B cell (primary cell): Measurements from ENCODE around the gene GPR135. TPM values are rescaled to one million over a fixed set of nuclear protein-coding genes. Genes with fewer than 3 reads are reported as not detected.

Source experiments
- ATAC-seq: fragments of 200-7000 bp; cut with Tn5 transposase; one replicate; pipeline ENCODE4 v1.10.0; 2021; ENCODE audit warnings: low read depth, mild to moderate bottlenecking, moderate number of reproducible peaks, moderate library complexity
- CTCF ChIA-PET: fragments of 350-600 bp; sonication (Branson Sonifier 250); formaldehyde crosslinking; loops from one replicate; lab custom pipeline; 2021; ENCODE audit warnings: antibody characterized with exemption, inconsistent platforms; lab: Charles Lee
- POLR2A ChIA-PET: fragments of 350-600 bp; sonication (Branson Sonifier 250); formaldehyde crosslinking; loops from one replicate; lab custom pipeline; 2021; ENCODE audit warnings: antibody characterized with exemption; lab: Charles Lee
- DNase-seq: peaks from one replicate; pipeline ENCODE4 v3.0.0; 2013
- H2AFZ ChIP-seq: 2 replicates; pipeline ENCODE4 v1.6.1; 2012; ENCODE audit warnings: mild to moderate bottlenecking, low read depth, low read length; ENCODE audit not compliant: insufficient read depth, poor library complexity, severe bottlenecking
- H3K27ac ChIP-seq, 2 donors: 1 replicate in 1 of 2; 2 replicates in 1 of 2; pipeline ENCODE4 v1.5.1; 2012 to 2013; ENCODE audit warnings: low read length in 2 of 2, mild to moderate bottlenecking in 2 of 2, moderate library complexity in 1 of 2
- H3K27me3 ChIP-seq, 4 experiments: fragments of 200-600 bp in 1 of 4; sonication (generic) in 1 of 4; replicated peaks in 1 of 4; 1 replicate in 2 of 4; 2 replicates in 2 of 4; pipeline versions ENCODE4 v1.6.1 to v1.7.0; 2013 to 2016; ENCODE audit warnings: low read length in 3 of 4, mild to moderate bottlenecking in 2 of 4, mixed read lengths in 1 of 4, moderate library complexity in 1 of 4; ENCODE audit not compliant: insufficient read depth in 4 of 4, control insufficient read depth in 3 of 4; ENCODE audit errors: control extremely low read depth in 1 of 4
- H3K36me3 ChIP-seq, 2 experiments: replicated peaks in 1 of 2; 1 replicate in 1 of 2; 2 replicates in 1 of 2; pipeline versions ENCODE4 v1.6.1 to v1.7.1; 2013; ENCODE audit warnings: low read length in 1 of 2; ENCODE audit not compliant: insufficient read depth in 2 of 2, control insufficient read depth in 1 of 2; ENCODE audit errors: control extremely low read depth in 1 of 2, extremely low read depth in 1 of 2
- H3K4me1 ChIP-seq, 2 donors: fragments of 200-600 bp in 1 of 2; sonication (generic) in 1 of 2; 1 replicate in 1 of 2; 2 replicates in 1 of 2; pipeline versions ENCODE4 v1.5.1 to v1.6.1; 2013 to 2017; ENCODE audit warnings: low read length in 2 of 2; ENCODE audit not compliant: control insufficient read depth in 2 of 2, insufficient read depth in 2 of 2
- H3K4me2 ChIP-seq: replicated peaks from 2 replicates; pipeline ENCODE3; 2012; ENCODE audit warnings: mild to moderate bottlenecking, low read depth, low read length; ENCODE audit not compliant: poor library complexity, severe bottlenecking
- H3K4me3 ChIP-seq, 5 experiments: fragments of 200-600 bp in 1 of 5; sonication (generic) in 1 of 5; 1 replicate in 3 of 5; 2 replicates in 2 of 5; pipeline versions ENCODE4 v1.5.1 to v1.7.0; 2011 to 2016; ENCODE audit warnings: low read length in 4 of 5, mild to moderate bottlenecking in 4 of 5, low read depth in 2 of 5, control low read depth in 1 of 5, moderate library complexity in 1 of 5; ENCODE audit not compliant: insufficient read depth in 1 of 5; ENCODE audit errors: control extremely low read depth in 1 of 5, extremely low read depth in 1 of 5
- H3K79me2 ChIP-seq: fragments of 200-600 bp; sonication (generic); one replicate; pipeline ENCODE4 v1.6.0; 2016; ENCODE audit warnings: low read length; ENCODE audit not compliant: control insufficient read depth, insufficient read depth
- H3K9ac ChIP-seq: fragments of 200-600 bp; sonication (generic); 2 replicates; pipeline ENCODE4 v1.6.1; 2017; ENCODE audit warnings: mild to moderate bottlenecking, low read length, moderate library complexity
- H3K9me3 ChIP-seq, 3 donors: one replicate each; pipeline versions ENCODE4 v1.6.1 to v1.7.1; 2013; ENCODE audit warnings: low read length in 2 of 3; ENCODE audit not compliant: control insufficient read depth in 2 of 3, insufficient read depth in 1 of 3; ENCODE audit errors: control extremely low read depth in 1 of 3
- H4K20me1 ChIP-seq: 2 replicates; pipeline ENCODE4 v1.6.0; 2012; ENCODE audit warnings: mild to moderate bottlenecking, low read length; ENCODE audit not compliant: insufficient read depth, control insufficient read depth, poor library complexity, severe bottlenecking
- H3K27ac Mint-ChIP-seq: one replicate; pipeline ENCODE4 v1.8.0; 2021; ENCODE audit warnings: mixed read lengths
- H3K27me3 Mint-ChIP-seq: one replicate; pipeline ENCODE4 v1.8.0; 2021; ENCODE audit warnings: mixed read lengths
- H3K4me1 Mint-ChIP-seq: one replicate; pipeline ENCODE4 v1.8.0; 2021; ENCODE audit warnings: mixed read lengths
- H3K4me3 Mint-ChIP-seq: one replicate; pipeline ENCODE4 v1.8.0; 2021; ENCODE audit warnings: mixed read lengths
- H3K9me3 Mint-ChIP-seq: one replicate; pipeline ENCODE4 v1.8.0; 2022; ENCODE audit warnings: mixed read lengths; ENCODE audit not compliant: insufficient read depth
- CTCF ChIP-seq: fragments of 200-600 bp; IDR thresholded peaks from one replicate; pipeline ENCODE4 v1.8.0; 2022; ENCODE audit warnings: antibody characterized with exemption, mild to moderate bottlenecking
- EZH2 ChIP-seq: IDR thresholded peaks from 2 replicates; pipeline ENCODE4 v1.6.1; 2012; ENCODE audit warnings: borderline replicate concordance, low read depth, mild to moderate bottlenecking, moderate library complexity, low read length; ENCODE audit not compliant: insufficient read depth, poor library complexity, severe bottlenecking
- WGBS: methylation state at CpG from one replicate; pipeline ENCODE4 v1.1.5; 2013; ENCODE audit warnings: missing lambda C conversion rate; ENCODE audit not compliant: insufficient coverage; 5-methylcytosine and 5-hydroxymethylcytosine counted together
- intact Hi-C: fragments of 100-400 bp; cut with micrococcal nuclease; formaldehyde crosslinking; loops from one replicate; pipeline ENCODE4 v1.10.0; 2022
- polyA plus RNA-seq: library from polyadenylated mRNA; depleted of rRNA; stranded (reverse); fragments of >200 nt; gene quantifications from 2 replicates; pipeline ENCODE4 v1.2.3, GENCODE V29; 2012
- total RNA-seq, 2 donors: library from RNA; stranded (reverse); fragments of 120-200 nt in 1 of 2; gene quantifications; 1 replicate in 1 of 2; 2 replicates in 1 of 2; pipeline versions ENCODE4 v1.2.3 to v1.2.4, GENCODE V29; 2013 to 2022

GPR135 gene
- total and polyA plus RNA-seq, 2 donors (not counting 1 experiment from before 2014, with no cell fraction given) = 1.2 to 4.7 TPM

DNA sequence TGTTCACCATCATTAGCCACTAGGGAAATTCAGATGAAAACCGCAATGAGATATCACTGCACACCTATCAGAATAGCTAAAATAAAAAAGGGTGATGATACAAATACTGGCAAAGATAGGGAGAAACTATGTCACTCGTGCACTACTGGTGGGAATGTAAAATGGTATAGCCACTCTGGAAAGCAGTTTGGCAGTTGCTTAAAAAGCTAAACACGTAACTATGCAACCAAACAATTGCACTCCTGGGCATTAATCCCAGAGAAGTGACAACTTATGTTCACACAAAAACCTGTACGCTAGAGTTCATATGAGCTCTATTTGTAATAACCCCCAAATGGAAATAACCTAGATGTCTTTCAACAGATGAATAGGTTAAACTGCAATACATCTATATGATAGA is 35.4 kb downstream of the GPR135 start:
- TF ChIP-seq CTCF (no peak), EZH2 (no peak)
- no peaks in the 10 kb centered on the region for H4K20me1 ChIP-seq
- ATAC-seq (no peak), DNase-seq (no peak)
- no peaks in the 10 kb centered on the region for H3K27me3 ChIP-seq
- no peak overlapping the region for H3K9ac ChIP-seq
- no peak overlapping the region for H3K4me3 Mint-ChIP-seq
- H3K36me3 ChIP-seq = no peaks in the 10 kb centered on the region
- no peak overlapping the region for H3K27ac ChIP-seq
- no peaks in the 10 kb centered on the region for H3K79me2 ChIP-seq
- H3K4me1 Mint-ChIP-seq = peaks cover 8% of the 10 kb centered on the region
- no peak overlapping the region for H2AFZ ChIP-seq
- intact Hi-C loops = no loop called here
- no peak overlapping the region for H3K4me3 ChIP-seq
- CTCF ChIA-PET = interaction anchor here (1.1 kb wide), 1 partner anchor 303 kb away, joined by 3 read pairs; no protein-coding TSS in a partner anchor
- no peak overlapping the region for H3K27ac Mint-ChIP-seq
- no peaks in the 10 kb centered on the region for H3K9me3 ChIP-seq
- POLR2A ChIA-PET = no interaction called here
- H3K4me2 ChIP-seq = no peak overlapping the region
- peaks cover 6% of the 10 kb centered on the region for H3K27me3 Mint-ChIP-seq
- no peaks in the 10 kb centered on the region for H3K4me1 ChIP-seq
- 100% methylated on average over 1 of the region's 4 CpGs for WGBS
- no peaks in the 10 kb centered on the region for H3K9me3 Mint-ChIP-seq

DNA sequence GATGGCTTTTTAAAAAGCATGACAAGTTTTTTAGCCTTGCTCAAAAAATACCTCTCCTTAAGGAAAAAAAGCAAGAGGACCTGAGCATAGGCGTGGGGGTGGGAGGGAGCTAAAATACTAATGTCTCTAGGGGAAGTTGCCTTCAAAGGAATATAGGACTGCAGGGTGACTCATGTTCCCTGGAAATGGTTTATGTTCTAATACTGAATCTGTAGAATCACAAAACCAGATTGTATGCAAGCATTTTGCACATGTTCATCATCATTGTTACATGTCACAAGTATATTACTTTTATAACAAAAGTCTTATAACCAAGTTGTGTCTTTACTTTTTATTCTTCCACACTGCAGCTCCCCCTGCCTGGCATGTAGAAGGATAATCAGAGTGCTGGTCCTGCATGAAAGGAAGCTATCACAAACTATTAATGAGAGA is 36.6 kb downstream of the GPR135 start:
- peaks cover 8% of the 10 kb centered on the region for H3K4me1 Mint-ChIP-seq
- no peak overlapping the region for H3K9ac ChIP-seq
- WGBS = no CpG with 5 or more reads among the region's 1 CpG
- H3K4me3 ChIP-seq = no peak overlapping the region
- POLR2A ChIA-PET = no interaction called here
- peaks cover 7% of the 10 kb centered on the region for H3K27me3 Mint-ChIP-seq
- no peaks in the 10 kb centered on the region for H3K27me3 ChIP-seq
- no peaks in the 10 kb centered on the region for H3K36me3 ChIP-seq
- no peak overlapping the region for H2AFZ ChIP-seq
- CTCF ChIA-PET = interaction anchor here (0.8 to 0.9 kb wide), 2 partner anchors 15 to 302 kb away, joined by 3 to 4 read pairs; no protein-coding TSS in a partner anchor
- ATAC-seq = no peak
- no peaks in the 10 kb centered on the region for H3K79me2 ChIP-seq
- H3K9me3 Mint-ChIP-seq = no peaks in the 10 kb centered on the region
- intact Hi-C loops = no loop called here
- no peak overlapping the region for H3K27ac ChIP-seq
- H3K4me3 Mint-ChIP-seq = no peak overlapping the region
- no peaks in the 10 kb centered on the region for H3K9me3 ChIP-seq
- TF ChIP-seq CTCF = no peak
- no peak for TF ChIP-seq EZH2
- H3K4me1 ChIP-seq = no peaks in the 10 kb centered on the region
- H3K4me2 ChIP-seq = no peak overlapping the region
- no peaks in the 10 kb centered on the region for H4K20me1 ChIP-seq
- H3K27ac Mint-ChIP-seq = no peak overlapping the region
- no peak for DNase-seq
